Astrocyte (in vitro differentiated cells and primary cell): ENCODE measurements around the gene PTPN14. TPM values are rescaled to one million over a fixed set of nuclear protein-coding genes. Genes with fewer than 3 reads are reported as not detected.
"Not testable (repeated sequence)": the region's sequence is repeated elsewhere in the genome, so short reads cannot be mapped to it uniquely, and the experiment has no call there.

Experiments
- DNase-seq: peaks from one replicate; pipeline ENCODE4 v3.0.0-alpha.2; 2010; ENCODE audit warnings: low read depth
- FAIRE-seq: peaks from 2 replicates; lab custom pipeline; 2011; peaks lifted over from hg19 to GRCh38; lab: Jason Lieb, UNC
- H2AFZ ChIP-seq: 2 replicates; pipeline ENCODE4 v1.6.0; 2012; ENCODE audit warnings: low read depth, low read length, inconsistent platforms
- H3K27ac ChIP-seq: 2 replicates; pipeline ENCODE4 v1.5.1; 2011; ENCODE audit warnings: low read depth, low read length, inconsistent platforms
- H3K27me3 ChIP-seq: 2 replicates; pipeline ENCODE4 v1.6.0; 2011; ENCODE audit warnings: low read length, inconsistent platforms; ENCODE audit not compliant: insufficient read depth
- H3K36me3 ChIP-seq: 2 replicates; pipeline ENCODE4 v1.5.1; 2011; ENCODE audit warnings: low read length, inconsistent platforms; ENCODE audit not compliant: insufficient read depth
- H3K4me1 ChIP-seq: 2 replicates; pipeline ENCODE4 v1.5.1; 2011; ENCODE audit warnings: low read length, inconsistent platforms; ENCODE audit not compliant: insufficient read depth
- H3K4me2 ChIP-seq: 2 replicates; pipeline ENCODE4 v1.6.0; 2012; ENCODE audit warnings: low read length, inconsistent platforms
- H3K4me3 ChIP-seq: 2 replicates; pipeline ENCODE4 v1.5.1; 2011; ENCODE audit warnings: low read depth, mild to moderate bottlenecking, low read length, inconsistent platforms; ENCODE audit not compliant: insufficient read depth
- H3K79me2 ChIP-seq: 2 replicates; pipeline ENCODE4 v1.6.0; 2012; ENCODE audit warnings: mild to moderate bottlenecking, low read length, inconsistent platforms; ENCODE audit not compliant: insufficient read depth
- H3K9ac ChIP-seq: 2 replicates; pipeline ENCODE4 v1.6.0; 2012; ENCODE audit warnings: mild to moderate bottlenecking, low read length, inconsistent platforms
- H3K9me3 ChIP-seq: 2 replicates; pipeline ENCODE4 v1.5.1; 2012; ENCODE audit warnings: low read depth, mild to moderate bottlenecking, low read length, inconsistent platforms; ENCODE audit not compliant: insufficient read depth
- H4K20me1 ChIP-seq: 2 replicates; pipeline ENCODE4 v1.6.0; 2012; ENCODE audit warnings: low read length, inconsistent platforms; ENCODE audit not compliant: insufficient read depth
- H3K27ac Mint-ChIP-seq: one replicate; pipeline ENCODE4 v1.8.0; 2021; ENCODE audit warnings: mild to moderate bottlenecking, mixed read lengths; ENCODE audit not compliant: unreplicated experiment
- H3K27me3 Mint-ChIP-seq: one replicate; pipeline ENCODE4 v1.8.0; 2021; ENCODE audit warnings: low read depth, mixed read lengths; ENCODE audit not compliant: unreplicated experiment
- H3K36me3 Mint-ChIP-seq: one replicate; pipeline ENCODE4 v1.8.0; 2021; ENCODE audit warnings: low read depth, mixed read lengths; ENCODE audit not compliant: unreplicated experiment
- H3K4me1 Mint-ChIP-seq: one replicate; pipeline ENCODE4 v1.8.0; 2021; ENCODE audit warnings: low read depth, mixed read lengths; ENCODE audit not compliant: unreplicated experiment
- H3K4me3 Mint-ChIP-seq: one replicate; pipeline ENCODE4 v1.8.0; 2021; ENCODE audit warnings: mild to moderate bottlenecking, moderate library complexity, mixed read lengths; ENCODE audit not compliant: unreplicated experiment
- H3K9me3 Mint-ChIP-seq: one replicate; pipeline ENCODE4 v1.8.0; 2021; ENCODE audit warnings: mild to moderate bottlenecking, mixed read lengths; ENCODE audit not compliant: unreplicated experiment
- CTCF ChIP-seq: IDR thresholded peaks from 2 replicates; pipeline ENCODE4 v1.5.1; 2011; ENCODE audit warnings: low read depth, mild to moderate bottlenecking, inconsistent platforms, low read length, moderate library complexity; ENCODE audit not compliant: insufficient read depth
- EZH2 ChIP-seq: IDR thresholded peaks from 2 replicates; pipeline ENCODE4 v1.6.1; 2012; ENCODE audit warnings: mild to moderate bottlenecking, low read length, inconsistent platforms; ENCODE audit not compliant: insufficient read depth
- total RNA-seq: library from RNA; stranded (reverse); gene quantifications from 2 replicates; pipeline ENCODE4 v1.2.1, GENCODE V29; 2021

PTPN14 gene
- total RNA-seq, 1 donor from 2014 or later = 177 TPM

GRCh38 chr1:214496126-214496525 lies 55.3 kb downstream of the PTPN14 start:
- H4K20me1 ChIP-seq = peaks cover 74% of the 10 kb centered on the region
- Mint-ChIP-seq H3K36me3 (peaks cover 10% of the 10 kb centered on the region), H3K4me3 (no peak overlapping the region)

GRCh38 chr1:214494706-214495105 lies 56.7 kb downstream of the PTPN14 start:
- Histone ChIP-seq H3K79me2 (peaks cover 98% of the 10 kb centered on the region), H3K27me3 (no peaks in the 10 kb centered on the region), H3K27ac (peak overlapping the region; percentile 54), H4K20me1 (peaks cover 71% of the 10 kb centered on the region), H3K36me3 (no peaks in the 10 kb centered on the region), H3K4me1 (peaks cover 20% of the 10 kb centered on the region), H3K4me3 (no peak overlapping the region), H3K4me2 (peak overlapping the region; percentile 54), H3K9ac (no peak overlapping the region), H3K9me3 (no peaks in the 10 kb centered on the region), H2AFZ (no peak overlapping the region)
- Mint-ChIP-seq H3K9me3 (no peaks in the 10 kb centered on the region), H3K27ac (peak overlapping the region; percentile 64), H3K27me3 (no peaks in the 10 kb centered on the region), H3K4me3 (no peak overlapping the region), H3K36me3 (peaks cover 3% of the 10 kb centered on the region), H3K4me1 (peaks cover 65% of the 10 kb centered on the region)
- FAIRE-seq (peak; percentile 80), DNase-seq (peak; percentile 83)
- TF ChIP-seq CTCF (no peak), EZH2 (no peak)

More at GRCh38 chr1:214496126-214496525, 55.3 kb downstream of the PTPN14 start:
- Histone ChIP-seq H3K9me3 (no peaks in the 10 kb centered on the region), H3K79me2 (peaks cover 99% of the 10 kb centered on the region), H3K27ac (no peak overlapping the region), H2AFZ (no peak overlapping the region), H3K27me3 (no peaks in the 10 kb centered on the region), H3K4me2 (no peak overlapping the region), H3K36me3 (no peaks in the 10 kb centered on the region), H3K9ac (no peak overlapping the region), H3K4me3 (no peak overlapping the region), H3K4me1 (peaks cover 20% of the 10 kb centered on the region)
- peaks cover 75% of the 10 kb centered on the region for H3K4me1 Mint-ChIP-seq
- TF ChIP-seq CTCF (no peak), EZH2 (no peak)
- DNase-seq (no peak), FAIRE-seq (no peak)
- peak overlapping the region; percentile 89 for H3K27ac Mint-ChIP-seq
- H3K27me3 Mint-ChIP-seq = no peaks in the 10 kb centered on the region
- no peaks in the 10 kb centered on the region for H3K9me3 Mint-ChIP-seq

GRCh38 chr1:214494179-214494578 lies 57.2 kb downstream of the PTPN14 start:
- not testable (repeated sequence) for DNase-seq, H2AFZ ChIP-seq, H3K27me3 Mint-ChIP-seq, H3K36me3 Mint-ChIP-seq, H3K9ac ChIP-seq, H3K9me3 Mint-ChIP-seq, H3K36me3 ChIP-seq, H3K4me3 ChIP-seq, H3K27me3 ChIP-seq, H3K4me3 Mint-ChIP-seq, FAIRE-seq, H3K9me3 ChIP-seq
- Histone ChIP-seq H3K4me1 (peaks cover 20% of the 10 kb centered on the region), H3K27ac (peak overlapping the region; percentile 54), H3K4me2 (peak overlapping the region; percentile 54), H4K20me1 (peaks cover 75% of the 10 kb centered on the region), H3K79me2 (peaks cover 98% of the 10 kb centered on the region)
- H3K4me1 Mint-ChIP-seq = peaks cover 65% of the 10 kb centered on the region
- H3K27ac Mint-ChIP-seq = peak overlapping the region; percentile 24
